ENCODE measurements around the gene KLK14.

DNA sequence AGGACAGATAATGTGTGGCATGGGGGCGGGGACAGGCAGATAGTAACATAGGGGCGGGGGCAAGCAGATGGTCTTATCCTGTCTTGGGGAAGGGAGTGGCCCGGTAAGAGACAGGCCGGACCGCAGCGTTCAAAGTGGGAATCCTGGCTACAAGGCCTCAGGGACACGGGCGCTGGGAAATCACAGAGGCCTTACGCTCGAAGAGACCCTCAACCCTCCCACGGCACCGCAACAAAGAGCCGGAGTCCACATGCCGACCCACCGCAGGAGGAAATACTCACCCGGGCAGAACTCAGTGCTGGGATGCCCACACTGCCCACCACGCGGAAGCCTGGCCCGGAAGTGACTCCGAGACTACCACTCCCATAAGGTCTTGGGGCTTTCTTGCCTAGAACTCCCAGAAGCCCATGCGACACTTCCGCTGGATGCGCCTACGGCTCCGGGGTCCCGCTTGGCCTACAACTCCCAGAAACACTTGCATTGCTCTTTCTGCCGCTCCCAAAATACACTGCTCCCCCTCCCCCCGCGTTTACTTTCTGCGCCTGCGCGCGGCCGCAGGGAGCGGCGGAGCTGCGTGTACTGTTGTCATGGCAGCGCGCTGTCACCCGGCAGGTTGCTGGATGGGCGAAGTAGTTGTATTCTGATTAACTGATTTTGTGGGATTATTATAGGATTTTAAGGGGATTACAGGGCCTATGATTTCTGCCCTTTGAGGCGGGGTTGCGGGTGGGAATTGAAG, 25.5 kb upstream of the KLK14 start, which contains the start of gene CTU1:
- TF ChIP-seq, protein P1, sequence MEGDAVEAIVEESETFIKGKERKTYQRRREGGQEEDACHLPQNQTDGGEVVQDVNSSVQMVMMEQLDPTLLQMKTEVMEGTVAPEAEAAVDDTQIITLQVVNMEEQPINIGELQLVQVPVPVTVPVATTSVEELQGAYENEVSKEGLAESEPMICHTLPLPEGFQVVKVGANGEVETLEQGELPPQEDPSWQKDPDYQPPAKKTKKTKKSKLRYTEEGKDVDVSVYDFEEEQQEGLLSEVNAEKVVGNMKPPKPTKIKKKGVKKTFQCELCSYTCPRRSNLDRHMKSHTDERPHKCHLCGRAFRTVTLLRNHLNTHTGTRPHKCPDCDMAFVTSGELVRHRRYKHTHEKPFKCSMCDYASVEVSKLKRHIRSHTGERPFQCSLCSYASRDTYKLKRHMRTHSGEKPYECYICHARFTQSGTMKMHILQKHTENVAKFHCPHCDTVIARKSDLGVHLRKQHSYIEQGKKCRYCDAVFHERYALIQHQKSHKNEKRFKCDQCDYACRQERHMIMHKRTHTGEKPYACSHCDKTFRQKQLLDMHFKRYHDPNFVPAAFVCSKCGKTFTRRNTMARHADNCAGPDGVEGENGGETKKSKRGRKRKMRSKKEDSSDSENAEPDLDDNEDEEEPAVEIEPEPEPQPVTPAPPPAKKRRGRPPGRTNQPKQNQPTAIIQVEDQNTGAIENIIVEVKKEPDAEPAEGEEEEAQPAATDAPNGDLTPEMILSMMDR (IDR thresholded peaks at IDR 0.05), result no peak
- no peak for TF ChIP-seq RCOR1 (IDR thresholded peaks at IDR 0.05; ENCODE audit: low read depth, low read length)
- no peak for TF ChIP-seq EHF (CRISPR knock-in tag; IDR thresholded peaks at IDR 0.05)
- TF ChIP-seq ESRRA (IDR thresholded peaks at IDR 0.05; ENCODE audit: borderline replicate concordance, low read length), result no peak
- peak; percentile 81 for TF ChIP-seq POLR2A (IDR thresholded peaks at IDR 0.05; ENCODE audit: low read length)
- TF ChIP-seq JUNB (IDR thresholded peaks at IDR 0.05), result no peak
- TF ChIP-seq EP300 (IDR thresholded peaks at IDR 0.05), result no peak
- no peak for TF ChIP-seq HOXA7 (CRISPR knock-in tag; IDR thresholded peaks at IDR 0.05)
- TF ChIP-seq SMC3 (IDR thresholded peaks at IDR 0.05), result no peak
- TF ChIP-seq, protein P2, sequence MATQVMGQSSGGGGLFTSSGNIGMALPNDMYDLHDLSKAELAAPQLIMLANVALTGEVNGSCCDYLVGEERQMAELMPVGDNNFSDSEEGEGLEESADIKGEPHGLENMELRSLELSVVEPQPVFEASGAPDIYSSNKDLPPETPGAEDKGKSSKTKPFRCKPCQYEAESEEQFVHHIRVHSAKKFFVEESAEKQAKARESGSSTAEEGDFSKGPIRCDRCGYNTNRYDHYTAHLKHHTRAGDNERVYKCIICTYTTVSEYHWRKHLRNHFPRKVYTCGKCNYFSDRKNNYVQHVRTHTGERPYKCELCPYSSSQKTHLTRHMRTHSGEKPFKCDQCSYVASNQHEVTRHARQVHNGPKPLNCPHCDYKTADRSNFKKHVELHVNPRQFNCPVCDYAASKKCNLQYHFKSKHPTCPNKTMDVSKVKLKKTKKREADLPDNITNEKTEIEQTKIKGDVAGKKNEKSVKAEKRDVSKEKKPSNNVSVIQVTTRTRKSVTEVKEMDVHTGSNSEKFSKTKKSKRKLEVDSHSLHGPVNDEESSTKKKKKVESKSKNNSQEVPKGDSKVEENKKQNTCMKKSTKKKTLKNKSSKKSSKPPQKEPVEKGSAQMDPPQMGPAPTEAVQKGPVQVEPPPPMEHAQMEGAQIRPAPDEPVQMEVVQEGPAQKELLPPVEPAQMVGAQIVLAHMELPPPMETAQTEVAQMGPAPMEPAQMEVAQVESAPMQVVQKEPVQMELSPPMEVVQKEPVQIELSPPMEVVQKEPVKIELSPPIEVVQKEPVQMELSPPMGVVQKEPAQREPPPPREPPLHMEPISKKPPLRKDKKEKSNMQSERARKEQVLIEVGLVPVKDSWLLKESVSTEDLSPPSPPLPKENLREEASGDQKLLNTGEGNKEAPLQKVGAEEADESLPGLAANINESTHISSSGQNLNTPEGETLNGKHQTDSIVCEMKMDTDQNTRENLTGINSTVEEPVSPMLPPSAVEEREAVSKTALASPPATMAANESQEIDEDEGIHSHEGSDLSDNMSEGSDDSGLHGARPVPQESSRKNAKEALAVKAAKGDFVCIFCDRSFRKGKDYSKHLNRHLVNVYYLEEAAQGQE (IDR thresholded peaks at IDR 0.05), result no peak
- TF ChIP-seq, protein P3, sequence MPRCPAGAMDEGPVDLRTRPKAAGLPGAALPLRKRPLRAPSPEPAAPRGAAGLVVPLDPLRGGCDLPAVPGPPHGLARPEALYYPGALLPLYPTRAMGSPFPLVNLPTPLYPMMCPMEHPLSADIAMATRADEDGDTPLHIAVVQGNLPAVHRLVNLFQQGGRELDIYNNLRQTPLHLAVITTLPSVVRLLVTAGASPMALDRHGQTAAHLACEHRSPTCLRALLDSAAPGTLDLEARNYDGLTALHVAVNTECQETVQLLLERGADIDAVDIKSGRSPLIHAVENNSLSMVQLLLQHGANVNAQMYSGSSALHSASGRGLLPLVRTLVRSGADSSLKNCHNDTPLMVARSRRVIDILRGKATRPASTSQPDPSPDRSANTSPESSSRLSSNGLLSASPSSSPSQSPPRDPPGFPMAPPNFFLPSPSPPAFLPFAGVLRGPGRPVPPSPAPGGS (IDR thresholded peaks at IDR 0.05), result peak; percentile 76; the same call in 2 of the 3 replicates
- TF ChIP-seq MYC (IDR thresholded peaks at IDR 0.05; ENCODE audit: borderline replicate concordance, low read length), result peak; percentile 99

Measured in A549 (cell line).